ENCODE results near the gene MST1. TPM values are rescaled to one million over a fixed set of nuclear protein-coding genes. Genes with fewer than 3 reads are reported as not detected.

MST1 gene
- total and polyA plus RNA-seq, 9 of the 15 experiments (the other 6 are each of a cell fraction or from before 2014, with no cell fraction given), result 0.08 to 1.8 (median 0.40) TPM

DNA sequence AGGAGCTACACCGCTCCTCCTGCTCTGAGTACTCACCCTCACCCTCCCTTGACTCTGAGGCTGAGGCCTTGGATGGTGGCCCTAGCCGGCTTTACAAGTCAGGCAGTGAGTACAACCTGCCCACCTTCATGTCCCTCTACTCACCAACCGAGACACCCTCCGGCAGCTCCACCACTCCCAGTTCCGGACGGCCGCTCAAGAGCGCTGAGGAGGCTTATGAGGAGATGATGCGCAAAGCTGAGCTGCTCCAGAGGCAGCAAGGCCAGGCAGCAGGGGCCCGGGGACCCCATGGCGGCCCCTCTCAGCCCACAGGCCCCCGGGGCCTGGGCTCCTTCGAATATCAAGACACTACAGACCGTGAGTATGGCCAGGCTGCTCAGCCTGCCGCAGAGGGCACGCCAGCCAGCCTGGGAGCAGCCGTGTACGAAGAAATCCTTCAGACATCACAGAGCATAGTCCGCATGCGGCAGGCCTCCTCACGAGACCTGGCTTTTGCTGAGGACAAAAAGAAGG is 36.3 kb downstream of the MST1 start (continued):
- TF ChIP-seq, protein P1, sequence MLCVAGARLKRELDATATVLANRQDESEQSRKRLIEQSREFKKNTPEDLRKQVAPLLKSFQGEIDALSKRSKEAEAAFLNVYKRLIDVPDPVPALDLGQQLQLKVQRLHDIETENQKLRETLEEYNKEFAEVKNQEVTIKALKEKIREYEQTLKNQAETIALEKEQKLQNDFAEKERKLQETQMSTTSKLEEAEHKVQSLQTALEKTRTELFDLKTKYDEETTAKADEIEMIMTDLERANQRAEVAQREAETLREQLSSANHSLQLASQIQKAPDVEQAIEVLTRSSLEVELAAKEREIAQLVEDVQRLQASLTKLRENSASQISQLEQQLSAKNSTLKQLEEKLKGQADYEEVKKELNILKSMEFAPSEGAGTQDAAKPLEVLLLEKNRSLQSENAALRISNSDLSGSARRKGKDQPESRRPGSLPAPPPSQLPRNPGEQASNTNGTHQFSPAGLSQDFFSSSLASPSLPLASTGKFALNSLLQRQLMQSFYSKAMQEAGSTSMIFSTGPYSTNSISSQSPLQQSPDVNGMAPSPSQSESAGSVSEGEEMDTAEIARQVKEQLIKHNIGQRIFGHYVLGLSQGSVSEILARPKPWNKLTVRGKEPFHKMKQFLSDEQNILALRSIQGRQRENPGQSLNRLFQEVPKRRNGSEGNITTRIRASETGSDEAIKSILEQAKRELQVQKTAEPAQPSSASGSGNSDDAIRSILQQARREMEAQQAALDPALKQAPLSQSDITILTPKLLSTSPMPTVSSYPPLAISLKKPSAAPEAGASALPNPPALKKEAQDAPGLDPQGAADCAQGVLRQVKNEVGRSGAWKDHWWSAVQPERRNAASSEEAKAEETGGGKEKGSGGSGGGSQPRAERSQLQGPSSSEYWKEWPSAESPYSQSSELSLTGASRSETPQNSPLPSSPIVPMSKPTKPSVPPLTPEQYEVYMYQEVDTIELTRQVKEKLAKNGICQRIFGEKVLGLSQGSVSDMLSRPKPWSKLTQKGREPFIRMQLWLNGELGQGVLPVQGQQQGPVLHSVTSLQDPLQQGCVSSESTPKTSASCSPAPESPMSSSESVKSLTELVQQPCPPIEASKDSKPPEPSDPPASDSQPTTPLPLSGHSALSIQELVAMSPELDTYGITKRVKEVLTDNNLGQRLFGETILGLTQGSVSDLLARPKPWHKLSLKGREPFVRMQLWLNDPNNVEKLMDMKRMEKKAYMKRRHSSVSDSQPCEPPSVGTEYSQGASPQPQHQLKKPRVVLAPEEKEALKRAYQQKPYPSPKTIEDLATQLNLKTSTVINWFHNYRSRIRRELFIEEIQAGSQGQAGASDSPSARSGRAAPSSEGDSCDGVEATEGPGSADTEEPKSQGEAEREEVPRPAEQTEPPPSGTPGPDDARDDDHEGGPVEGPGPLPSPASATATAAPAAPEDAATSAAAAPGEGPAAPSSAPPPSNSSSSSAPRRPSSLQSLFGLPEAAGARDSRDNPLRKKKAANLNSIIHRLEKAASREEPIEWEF (CRISPR knock-in tag; IDR thresholded peaks at IDR 0.05), result no peak
- TF ChIP-seq COPS2 (conservative IDR thresholded peaks at IDR 0.05), result no peak

DNA sequence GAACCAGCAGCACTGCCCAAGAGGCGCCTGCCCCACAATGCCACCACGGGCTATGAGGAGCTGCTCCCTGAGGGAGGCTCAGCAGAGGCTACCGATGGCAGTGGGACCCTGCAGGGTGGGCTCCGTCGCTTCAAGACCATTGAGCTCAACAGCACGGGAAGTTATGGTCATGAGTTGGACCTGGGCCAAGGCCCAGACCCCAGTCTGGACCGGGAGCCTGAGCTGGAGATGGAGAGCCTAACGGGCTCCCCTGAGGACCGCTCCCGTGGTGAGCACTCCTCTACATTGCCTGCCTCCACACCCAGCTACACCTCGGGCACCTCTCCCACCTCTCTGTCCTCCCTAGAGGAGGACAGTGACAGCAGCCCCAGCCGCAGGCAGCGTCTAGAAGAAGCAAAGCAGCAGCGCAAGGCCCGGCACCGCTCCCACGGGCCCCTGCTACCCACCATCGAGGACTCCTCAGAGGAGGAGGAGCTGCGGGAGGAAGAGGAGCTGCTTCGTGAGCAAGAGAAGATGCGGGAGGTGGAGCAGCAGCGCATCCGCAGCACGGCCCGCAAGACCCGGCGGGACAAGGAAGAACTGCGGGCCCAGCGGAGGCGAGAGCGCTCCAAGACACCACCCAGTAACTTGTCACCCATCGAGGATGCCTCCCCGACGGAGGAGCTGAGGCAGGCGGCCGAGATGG is 36.9 kb downstream of the MST1 start:
- Histone ChIP-seq H3K4me1 (replicated peaks in 1 of 2; ENCODE audit: control insufficient read depth in 2 of 2, insufficient read depth in 2 of 2, low read length in 2 of 2) (peaks cover 3 to 37% of the 10 kb centered on the region in 2 experiments; a peak in 3 of 5 replicates), H4K20me1 (replicated peaks; ENCODE audit: control insufficient read depth, insufficient read depth, low read length) (no peaks in the 10 kb centered on the region), H3K4me3 (no peak overlapping the region), H3K36me3 (ENCODE audit: control insufficient read depth, insufficient read depth, low read length) (no peaks in the 10 kb centered on the region), H2AFZ (ENCODE audit: low read depth, low read length) (no peak overlapping the region), H3K4me2 (ENCODE audit: insufficient read depth, low read length) (no peak overlapping the region), H3K27ac (ENCODE audit: extremely low read depth, low read depth, low read length) (no peak overlapping the region), H3K27me3 (ENCODE audit: control insufficient read depth in 2 of 2, insufficient read depth in 2 of 2, low read length in 2 of 2) (no peaks in the 10 kb centered on the region), H3K9me3 (replicated peaks; ENCODE audit: control insufficient read depth, insufficient read depth, low read depth, low read length) (no peaks in the 10 kb centered on the region), H3K9me1 (ENCODE audit: control insufficient read depth, insufficient read depth, low read length) (no peaks in the 10 kb centered on the region), H3K79me2 (ENCODE audit: control insufficient read depth, insufficient read depth, low read length) (no peaks in the 10 kb centered on the region), H3K9ac (ENCODE audit: insufficient read depth in 1 of 2, low read depth in 2 of 2, low read length in 2 of 2) (no peak overlapping the region; a peak in 1 of 4 replicates)
- intact Hi-C loops (cut with micrococcal nuclease) (no loop called here), in situ Hi-C loops (cut with MboI) (no loop called here)
- DNase-seq (ENCODE audit: extremely low read depth in 1 of 4, low spot score in 3 of 4) (no peak), FAIRE-seq (no peak), ATAC-seq (no peak)
- CTCF ChIA-PET (ENCODE audit: low intra/inter-chr PET ratio), result no interaction called here
- 52% methylated on average over 18 of the region's 36 CpGs for WGBS (ENCODE audit: insufficient coverage, low coverage, missing lambda C conversion rate)
- no TSS peak for BruUV-seq (replicated peaks)
- TF ChIP-seq ZNF263 (CRISPR knock-in tag; IDR thresholded peaks at IDR 0.05; ENCODE audit: borderline replicate concordance), result peak; percentile 48; the same call in 1 of the 2 replicates
- TF ChIP-seq GTF2F1 (IDR thresholded peaks at IDR 0.05; ENCODE audit: low read depth, low read length), result no peak
- POLR2A ChIA-PET, result interaction anchor here (0.8 kb wide), 1 partner anchor 8 kb away, joined by 3 read pairs; no protein-coding TSS in a partner anchor
